Transverse colon (tissue), 4 donors: ENCODE data around the gene GCAT. TPM values are rescaled to one million over a fixed set of nuclear protein-coding genes. Genes with fewer than 3 reads are reported as not detected.

Source experiments
- DNase-seq: peaks from one replicate; pipeline ENCODE4 v3.0.0-alpha.2; 2019
- H3K27ac ChIP-seq, 4 donors: fragments of 200-600 bp; sonication (generic); 2 replicates each; pipeline ENCODE4 v1.5.1; 2016 to 2018; ENCODE audit warnings: inconsistent platforms in 4 of 4
- H3K27me3 ChIP-seq: fragments of 200-600 bp; sonication (generic); 2 replicates; pipeline ENCODE4 v1.5.1; 2017; ENCODE audit warnings: inconsistent platforms
- H3K36me3 ChIP-seq, 4 donors: fragments of 200-600 bp; sonication (generic); 2 replicates each; pipeline ENCODE4 v1.5.1; 2017 to 2019; ENCODE audit warnings: inconsistent platforms in 4 of 4
- H3K4me1 ChIP-seq, 4 donors: fragments of 200-600 bp; sonication (generic); 2 replicates each; pipeline ENCODE4 v1.5.1; 2017 to 2020; ENCODE audit warnings: inconsistent platforms in 4 of 4
- H3K4me3 ChIP-seq, 4 donors: fragments of 200-600 bp; sonication (generic); 1 replicate in 1 of 4; 2 replicates in 3 of 4; pipeline versions ENCODE4 v1.5.1 to v1.6.1; 2017 to 2019; ENCODE audit warnings: inconsistent platforms in 4 of 4
- H3K9me3 ChIP-seq, 2 donors: fragments of 200-600 bp; sonication (generic); 2 replicates each; pipeline ENCODE4 v1.5.1; 2017 to 2019; ENCODE audit warnings: inconsistent platforms in 2 of 2
- EP300 ChIP-seq: sonication (generic); formaldehyde crosslinking; IDR thresholded peaks from one replicate; pipeline ENCODE4 v1.6.1; 2017; ENCODE audit warnings: antibody characterized with exemption, low read depth
- POLR2A ChIP-seq: fragments of 450-650 bp; IDR thresholded peaks from one replicate; pipeline ENCODE4 v1.6.1; 2016; ENCODE audit warnings: antibody characterized with exemption, mild to moderate bottlenecking, moderate library complexity
- POLR2AphosphoS5 ChIP-seq, 3 donors: sonication (generic); formaldehyde crosslinking; IDR thresholded peaks; one replicate each; pipeline ENCODE4 v1.6.1; 2016; ENCODE audit warnings: antibody characterized with exemption in 3 of 3
- WGBS, 2 donors: methylation state at CpG; one replicate each; pipeline ENCODE4 v1.1.5; 2018; ENCODE audit warnings: low coverage in 1 of 2; 5-methylcytosine and 5-hydroxymethylcytosine counted together
- in situ Hi-C, 4 donors: fragments of 200-750 bp; cut with MboI; loops; one replicate each; pipeline versions ENCODE4 v1.15.0 to v1.15.1; 2017; ENCODE audit warnings: low sequenced_read_pairs in 3 of 4, low pct_ligation_motif_present in 1 of 4, low pct_unique_long_range_greater_than_20kb in 1 of 4
- intact Hi-C: fragments of 100-400 bp; cut with DNase I; formaldehyde crosslinking; loops from one replicate; pipeline ENCODE4 v1.15.1; 2023; ENCODE audit warnings: low total_unique reads
- total RNA-seq, 4 donors: library from RNA; depleted of rRNA; stranded (reverse); fragments of >200 nt; gene quantifications; one replicate each; pipeline ENCODE4 v1.1.0, GENCODE V29; 2016
- TF ChIP-seq, protein P1 (sequence below), 5 experiments: fragments of 200-600 bp in 3 of 5; fragments of 450-650 bp in 2 of 5; sonication (generic) in 3 of 5; IDR thresholded peaks; 1 replicate in 2 of 5; 2 replicates in 3 of 5; pipeline ENCODE4 v1.5.1; 2016 to 2017; ENCODE audit warnings: antibody characterized with exemption in 5 of 5, inconsistent platforms in 3 of 5, mild to moderate bottlenecking in 2 of 5, moderate library complexity in 1 of 5

Gene GCAT
- total RNA-seq, 4 donors from 2014 or later, result 6.4 to 10.1 (median 7.7) TPM

DNA sequence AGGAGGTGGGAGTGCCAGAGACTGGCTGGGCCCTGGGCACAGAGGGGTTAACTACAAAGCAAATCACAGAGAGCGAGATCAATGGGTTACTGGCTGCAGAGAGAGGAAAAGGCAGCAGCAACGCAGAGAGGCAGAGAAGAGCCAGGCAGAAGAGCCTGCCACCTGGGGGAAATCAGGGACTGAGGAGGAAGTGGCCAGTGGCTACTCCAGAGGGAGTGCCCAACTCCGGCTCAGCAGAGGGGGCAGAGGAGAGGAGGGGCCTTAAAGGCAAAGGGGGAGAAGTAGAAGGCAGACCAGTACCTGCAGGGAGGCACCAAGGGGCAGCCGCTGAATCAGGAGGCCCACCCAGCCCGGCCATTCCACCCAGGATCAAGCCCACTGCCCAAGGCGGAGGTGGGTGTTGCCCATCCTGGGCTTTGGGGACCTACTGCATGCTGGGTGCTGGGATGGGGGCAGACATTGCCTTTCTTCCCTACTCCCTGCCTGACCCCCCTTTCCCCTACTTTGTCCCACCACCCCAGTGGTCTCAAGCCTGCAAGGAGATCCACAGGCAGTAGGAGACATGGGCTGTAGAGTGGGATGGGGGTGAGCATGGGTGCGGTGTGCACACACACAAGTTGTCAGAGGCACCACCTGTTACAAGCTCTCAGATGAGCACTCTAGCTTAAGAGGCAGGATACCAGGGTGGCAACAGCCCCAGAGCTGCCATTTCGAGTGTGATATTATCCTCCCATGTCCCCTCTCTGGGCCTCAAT lies 14.5 kb downstream of the GCAT start:
- Histone ChIP-seq H3K36me3 (no peaks in the 10 kb centered on the region), H3K27ac (no peak overlapping the region), H3K27me3 (peaks cover 37% of the 10 kb centered on the region), H3K4me1 (peaks cover 14 to 28% (median 19%) of the 10 kb centered on the region in 4 donors), H3K4me3 (no peak overlapping the region), H3K9me3 (no peaks in the 10 kb centered on the region)
- in situ Hi-C loops (loop anchor here in 2 of 4 donors (10.0 to 25.0 kb wide), 2 partner anchors 140 to 143 kb away; partner anchors contain the start of genes C22orf23 (in 1 of the 2) and POLR2F (in 1 of the 2)), intact Hi-C loops (no loop called here)
- TF ChIP-seq POLR2AphosphoS5 (IDR thresholded peaks at IDR 0.05) (no peak), EP300 (no peak), POLR2A (no peak)
- TF ChIP-seq, protein P1, sequence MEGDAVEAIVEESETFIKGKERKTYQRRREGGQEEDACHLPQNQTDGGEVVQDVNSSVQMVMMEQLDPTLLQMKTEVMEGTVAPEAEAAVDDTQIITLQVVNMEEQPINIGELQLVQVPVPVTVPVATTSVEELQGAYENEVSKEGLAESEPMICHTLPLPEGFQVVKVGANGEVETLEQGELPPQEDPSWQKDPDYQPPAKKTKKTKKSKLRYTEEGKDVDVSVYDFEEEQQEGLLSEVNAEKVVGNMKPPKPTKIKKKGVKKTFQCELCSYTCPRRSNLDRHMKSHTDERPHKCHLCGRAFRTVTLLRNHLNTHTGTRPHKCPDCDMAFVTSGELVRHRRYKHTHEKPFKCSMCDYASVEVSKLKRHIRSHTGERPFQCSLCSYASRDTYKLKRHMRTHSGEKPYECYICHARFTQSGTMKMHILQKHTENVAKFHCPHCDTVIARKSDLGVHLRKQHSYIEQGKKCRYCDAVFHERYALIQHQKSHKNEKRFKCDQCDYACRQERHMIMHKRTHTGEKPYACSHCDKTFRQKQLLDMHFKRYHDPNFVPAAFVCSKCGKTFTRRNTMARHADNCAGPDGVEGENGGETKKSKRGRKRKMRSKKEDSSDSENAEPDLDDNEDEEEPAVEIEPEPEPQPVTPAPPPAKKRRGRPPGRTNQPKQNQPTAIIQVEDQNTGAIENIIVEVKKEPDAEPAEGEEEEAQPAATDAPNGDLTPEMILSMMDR (IDR thresholded peaks at IDR 0.05), result no peak
- DNase-seq, result no peak
- 22 to 52% methylated on average over 4 to 8 of the region's 8 CpGs for whole genome bisulfite sequencing, 2 donors

DNA sequence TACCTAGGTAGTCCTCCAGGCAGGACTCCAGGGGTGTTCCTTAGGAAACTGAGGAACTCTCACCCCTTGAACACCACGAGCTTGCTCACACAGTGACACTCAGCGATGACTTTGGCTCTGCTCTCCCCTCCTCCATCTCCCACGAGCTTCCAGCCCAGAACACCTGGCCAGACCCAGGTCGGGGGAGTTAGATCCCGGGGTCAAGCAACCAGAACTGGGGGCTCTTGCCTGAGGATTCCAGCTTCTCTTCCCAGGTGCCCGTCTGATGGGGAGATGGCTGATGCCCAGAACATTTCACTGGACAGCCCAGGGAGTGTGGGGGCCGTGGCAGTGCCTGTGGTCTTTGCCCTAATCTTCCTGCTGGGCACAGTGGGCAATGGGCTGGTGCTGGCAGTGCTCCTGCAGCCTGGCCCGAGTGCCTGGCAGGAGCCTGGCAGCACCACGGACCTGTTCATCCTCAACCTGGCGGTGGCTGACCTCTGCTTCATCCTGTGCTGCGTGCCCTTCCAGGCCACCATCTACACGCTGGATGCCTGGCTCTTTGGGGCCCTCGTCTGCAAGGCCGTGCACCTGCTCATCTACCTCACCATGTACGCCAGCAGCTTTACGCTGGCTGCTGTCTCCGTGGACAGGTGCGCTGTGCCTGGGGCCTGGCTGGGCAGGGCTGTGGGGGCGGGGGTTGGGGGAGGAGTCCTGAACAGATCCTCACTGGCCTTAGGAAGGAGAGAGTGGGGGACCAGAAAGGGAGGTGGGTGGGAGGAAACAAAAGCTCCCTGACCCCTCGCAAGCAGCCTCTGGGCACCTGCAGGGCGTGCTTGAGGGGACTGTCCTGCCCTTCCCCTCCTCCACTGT lies 15.6 kb downstream of the GCAT start, which contains the start of gene GALR3:
Gene GALR3, plus strand, starts transcription at position 249 of the 852 bp plus-strand sequence. Its CDS starts 25 bp downstream, at position 274.
- 51 to 83% methylated on average over 2 to 20 of the region's 21 CpGs for WGBS, 2 donors
- intact Hi-C loops (no loop called here), in situ Hi-C loops (loop anchor here in 2 of 4 donors (10.0 to 25.0 kb wide), 2 partner anchors 139 to 141 kb away; partner anchors contain the start of genes C22orf23 (in 1 of the 2) and POLR2F (in 1 of the 2))
- no peaks in the 10 kb centered on the region for H3K9me3 ChIP-seq
- H3K27ac ChIP-seq, result no peak within 1 kb of the TSS
- no peaks in the 10 kb centered on the region for H3K36me3 ChIP-seq
- peaks cover 37% of the 10 kb centered on the region for H3K27me3 ChIP-seq
- no peak for DNase-seq
- peaks cover 9 to 17% (median 12%) of the 10 kb centered on the region in 4 donors for H3K4me1 ChIP-seq
- no peak within 1 kb of the TSS for H3K4me3 ChIP-seq
- TF ChIP-seq, protein P1 (IDR thresholded peaks at IDR 0.05), result no peak
- TF ChIP-seq EP300 (no peak), POLR2AphosphoS5 (IDR thresholded peaks at IDR 0.05) (no peak), POLR2A (no peak)

DNA sequence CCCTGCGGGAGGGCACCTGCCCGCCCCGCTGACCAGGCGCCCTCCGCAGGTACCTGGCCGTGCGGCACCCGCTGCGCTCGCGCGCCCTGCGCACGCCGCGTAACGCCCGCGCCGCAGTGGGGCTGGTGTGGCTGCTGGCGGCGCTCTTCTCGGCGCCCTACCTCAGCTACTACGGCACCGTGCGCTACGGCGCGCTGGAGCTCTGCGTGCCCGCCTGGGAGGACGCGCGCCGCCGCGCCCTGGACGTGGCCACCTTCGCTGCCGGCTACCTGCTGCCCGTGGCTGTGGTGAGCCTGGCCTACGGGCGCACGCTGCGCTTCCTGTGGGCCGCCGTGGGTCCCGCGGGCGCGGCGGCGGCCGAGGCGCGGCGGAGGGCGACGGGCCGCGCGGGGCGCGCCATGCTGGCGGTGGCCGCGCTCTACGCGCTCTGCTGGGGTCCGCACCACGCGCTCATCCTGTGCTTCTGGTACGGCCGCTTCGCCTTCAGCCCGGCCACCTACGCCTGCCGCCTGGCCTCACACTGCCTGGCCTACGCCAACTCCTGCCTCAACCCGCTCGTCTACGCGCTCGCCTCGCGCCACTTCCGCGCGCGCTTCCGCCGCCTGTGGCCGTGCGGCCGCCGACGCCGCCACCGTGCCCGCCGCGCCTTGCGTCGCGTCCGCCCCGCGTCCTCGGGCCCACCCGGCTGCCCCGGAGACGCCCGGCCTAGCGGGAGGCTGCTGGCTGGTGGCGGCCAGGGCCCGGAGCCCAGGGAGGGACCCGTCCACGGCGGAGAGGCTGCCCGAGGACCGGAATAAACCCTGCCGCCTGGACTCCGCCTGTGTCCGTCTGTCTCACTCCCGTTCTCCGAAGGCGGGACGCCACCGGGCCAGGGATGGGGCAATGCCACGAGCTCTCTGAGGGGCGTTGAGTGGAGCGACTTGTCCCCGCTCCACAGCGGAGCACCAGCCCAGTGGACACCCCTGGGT lies 17.2 kb downstream of the GCAT start:
- in situ Hi-C loops (loop anchor here in 2 of 4 donors (10.0 to 25.0 kb wide), 2 partner anchors 137 to 140 kb away; partner anchors contain the start of genes C22orf23 (in 1 of the 2) and POLR2F (in 1 of the 2)), intact Hi-C loops (no loop called here)
- peaks cover 37% of the 10 kb centered on the region for H3K27me3 ChIP-seq
- no peaks in the 10 kb centered on the region for H3K36me3 ChIP-seq
- peaks cover 0 to 7% (median 4%) of the 10 kb centered on the region in 4 donors for H3K4me1 ChIP-seq
- WGBS, 2 donors, result 21% methylated on average over 51 of the region's 135 CpGs; no CpG with 5 or more reads in 1 of the 2 donors
- TF ChIP-seq POLR2AphosphoS5 (IDR thresholded peaks at IDR 0.05) (no peak), EP300 (no peak), POLR2A (no peak)
- TF ChIP-seq, protein P1 (IDR thresholded peaks at IDR 0.05), result no peak
- no peak overlapping the region for H3K27ac ChIP-seq
- peak overlapping the region in 3 of 4 donors; percentile 5 to 37 (median 33) for H3K4me3 ChIP-seq
- H3K9me3 ChIP-seq, result no peaks in the 10 kb centered on the region
- DNase-seq, result no peak
